ENCODE results near the gene CASP2. TPM values are rescaled to one million over a fixed set of nuclear protein-coding genes. Genes with fewer than 3 reads are reported as not detected.

CASP2 gene
- total RNA-seq (2022; extraction: Qiagen RNA extraction), result 18.2 to 20.9 TPM (median 19.2 TPM) in 5 replicates

GRCh38 chr7:143287935-143288826 is at the start of gene CASP2:
TSS of gene CASP2 (plus strand) at chr7:143288351. CDS start at chr7:143288456, 105 bp downstream.

GRCh38 chr7:143263266-143264195 is 24.6 kb upstream of the CASP2 start, which contains the start of gene GSTK1:
TSS of gene GSTK1 (plus strand) at chr7:143263441. CDS start at chr7:143263514, 73 bp downstream.

GRCh38 chr7:143284591-143285469 is 3.3 kb upstream of the CASP2 start, which contains the start of gene TMEM139:
TSS of gene TMEM139 (plus strand) at chr7:143284958. CDS start at chr7:143285958, 1,000 bp downstream.

GRCh38 chr7:143315776-143316175 is 27.6 kb downstream of the CASP2 start, which contains the start of gene CLCN1:
TSS of gene CLCN1 (plus strand) at chr7:143316111. CDS start at chr7:143316213, 102 bp downstream.

Other genes with a start within 250 kb of the CASP2 start
- gene OR6V1, start 236.0 kb upstream of the CASP2 start, total RNA-seq (2022; extraction: Qiagen RNA extraction), result not detected in 5 replicates
- gene PIP, start 156.3 kb upstream of the CASP2 start, total RNA-seq (2022; extraction: Qiagen RNA extraction), result 0.15 to 0.38 TPM (median 0.18 TPM) in 3 of 5 replicates, not detected in the others
- not detected in 5 replicates for gene TAS2R39, start 104.9 kb upstream of the CASP2 start, total RNA-seq (2022; extraction: Qiagen RNA extraction)
- gene TAS2R40, start 66.3 kb upstream of the CASP2 start, total RNA-seq (2022; extraction: Qiagen RNA extraction), result not detected in 5 replicates
- gene GSTK1, start 24.9 kb upstream of the CASP2 start, total RNA-seq (2022; extraction: Qiagen RNA extraction), result 111 to 124 TPM (median 121 TPM) in 5 replicates
- gene TMEM139, start 3.4 kb upstream of the CASP2 start, total RNA-seq (2022; extraction: Qiagen RNA extraction), result 0.75 to 1.4 TPM (median 1.2 TPM) in 5 replicates
- 0.02 to 0.08 TPM (median 0.07 TPM) in 4 of 5 replicates, not detected in the other for gene CLCN1, start 27.8 kb downstream of the CASP2 start, total RNA-seq (2022; extraction: Qiagen RNA extraction)
- gene FAM131B, start 74.4 kb downstream of the CASP2 start, total RNA-seq (2022; extraction: Qiagen RNA extraction), result 0.34 to 0.53 TPM (median 0.49 TPM) in 5 replicates
- gene ZYX, start 93.0 kb downstream of the CASP2 start, total RNA-seq (2022; extraction: Qiagen RNA extraction), result 158 to 195 TPM (median 189 TPM) in 5 replicates
- 0.12 TPM in 1 of 5 replicates, not detected in the others for gene EPHA1, start 120.5 kb downstream of the CASP2 start, total RNA-seq (2022; extraction: Qiagen RNA extraction)
- gene TAS2R60, start 155.1 kb downstream of the CASP2 start, total RNA-seq (2022; extraction: Qiagen RNA extraction), result not detected in 5 replicates
- gene TAS2R41, start 189.5 kb downstream of the CASP2 start, total RNA-seq (2022; extraction: Qiagen RNA extraction), result not detected in 5 replicates